Activated CD4-positive, alpha-beta T cell treated with anti-CD3 and anti-CD28 coated beads, Interleukin-2, amount 50 U/mL, for 4 hours (primary cell): ENCODE measurements around the gene USP19.

Experiments used
- DNase-seq, 2 experiments: peaks; one replicate each; pipeline ENCODE4 v3.0.0-alpha.2; 2020

Gene USP19

DNA sequence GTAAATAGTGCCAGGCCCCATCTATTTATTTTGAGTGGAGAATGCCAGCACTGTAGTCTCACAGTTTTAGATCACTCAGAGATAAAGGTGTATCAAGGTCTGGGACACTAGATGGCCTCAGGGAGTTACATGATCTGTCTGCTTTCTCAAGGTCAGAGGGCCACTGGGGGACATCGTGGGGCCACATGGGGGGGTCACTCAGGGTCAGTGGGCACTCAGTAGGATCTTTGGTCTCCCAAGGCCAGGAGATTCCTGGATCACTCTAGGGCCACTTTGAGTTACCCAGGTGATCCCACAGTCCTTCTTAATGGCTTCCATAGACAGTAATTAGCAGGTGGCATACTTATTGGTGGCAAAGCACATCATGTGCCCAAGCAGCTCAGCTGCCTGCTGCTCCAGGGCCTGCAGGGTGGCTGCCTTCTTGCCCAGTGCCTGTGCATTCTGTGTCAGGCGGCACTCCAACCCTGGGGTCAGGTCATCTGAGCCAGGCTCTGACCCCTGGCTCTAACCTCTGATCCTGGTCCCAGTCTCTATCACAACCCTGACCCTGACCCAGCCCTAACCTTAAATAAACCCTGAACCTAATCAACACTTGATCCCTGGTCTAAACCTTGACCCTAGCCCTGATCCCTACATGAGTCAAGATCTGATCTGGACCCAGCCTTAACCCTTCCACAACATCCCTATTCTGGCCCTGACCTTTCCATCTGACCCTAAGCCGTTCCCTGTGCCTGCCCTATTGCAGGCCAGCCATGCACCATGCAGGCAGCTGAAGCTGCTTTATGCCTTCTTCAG is 14.0 kb upstream of the USP19 start:
- no peak for DNase-seq

DNA sequence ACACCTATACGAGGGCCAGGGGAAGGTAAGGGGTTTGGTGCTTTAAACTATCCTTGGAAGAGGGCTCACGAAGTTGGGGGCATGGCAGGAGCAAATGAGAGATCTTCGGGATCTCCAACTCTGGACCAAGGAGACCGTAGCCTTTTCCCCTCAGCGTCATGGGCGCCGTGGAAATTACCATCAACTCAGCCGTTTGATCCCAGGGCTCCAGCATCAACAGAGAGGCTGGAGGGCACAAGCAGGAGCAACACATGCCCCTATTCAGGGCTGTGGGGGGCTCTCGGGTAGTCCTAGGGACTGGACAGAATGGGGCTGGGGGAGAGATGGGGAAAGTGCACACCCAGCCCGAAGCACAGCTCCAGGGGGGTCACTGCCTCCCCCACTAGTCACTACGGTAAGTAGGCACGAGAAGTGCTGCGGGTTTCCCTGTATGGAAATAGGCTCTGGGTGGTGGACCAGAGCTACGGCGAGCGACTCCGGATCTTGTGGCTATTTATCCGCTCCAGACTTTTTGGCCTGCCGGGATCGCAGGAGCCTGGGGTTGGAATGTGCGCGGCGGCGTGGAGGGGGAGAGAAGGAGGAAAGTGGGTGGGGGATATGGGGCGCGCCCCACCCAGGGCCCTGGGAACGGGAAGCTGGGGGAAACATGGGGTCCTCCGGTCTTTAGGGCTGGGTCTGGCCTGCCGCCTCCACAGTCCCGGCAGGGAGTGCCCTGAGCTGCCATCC is 12.8 kb upstream of the USP19 start:
- no peak for DNase-seq

DNA sequence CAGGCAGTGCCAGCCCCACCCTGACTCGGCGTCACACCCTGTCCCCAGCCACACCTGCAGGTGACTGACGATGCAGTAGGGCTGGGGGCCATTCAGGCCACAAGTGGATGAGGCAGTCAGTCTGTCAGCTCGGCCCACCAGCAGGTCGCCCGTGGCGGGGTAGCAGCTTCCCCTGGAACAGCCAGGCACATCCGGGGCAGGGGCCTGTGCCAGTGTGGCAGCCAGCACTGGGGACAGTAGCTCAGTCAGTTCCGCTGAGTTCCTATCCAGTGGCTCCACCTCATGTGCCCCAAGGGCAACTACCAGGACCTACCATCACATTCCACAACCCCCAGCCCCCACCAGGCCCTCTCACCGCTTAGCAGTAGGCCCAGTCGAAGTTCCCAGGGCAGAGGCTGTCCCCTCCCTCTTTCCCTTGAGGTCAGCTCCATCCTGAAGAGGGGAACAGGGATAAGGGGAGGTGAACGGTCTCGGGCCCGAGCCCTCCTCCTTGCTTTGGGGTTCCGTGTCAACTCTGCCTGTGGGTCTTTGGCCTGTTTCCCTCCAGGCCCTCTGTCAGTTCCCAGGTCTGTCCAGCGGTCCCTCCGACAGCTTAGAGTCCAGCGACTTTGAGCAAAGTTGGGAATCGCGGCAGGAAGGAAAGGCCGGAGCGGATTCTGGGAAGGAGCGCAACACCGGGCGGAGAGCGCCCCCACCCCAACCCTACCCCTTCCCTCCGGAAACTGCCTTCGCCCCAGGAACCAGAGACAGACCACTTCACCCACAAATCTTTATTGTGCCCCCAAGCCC is 12.0 kb upstream of the USP19 start, which contains the start of gene LAMB2:
LAMB2 (minus strand) TSS at position 614 of the 789 bp plus-strand sequence; CDS start at position 431, 183 bp downstream.
- no peak for DNase-seq

DNA sequence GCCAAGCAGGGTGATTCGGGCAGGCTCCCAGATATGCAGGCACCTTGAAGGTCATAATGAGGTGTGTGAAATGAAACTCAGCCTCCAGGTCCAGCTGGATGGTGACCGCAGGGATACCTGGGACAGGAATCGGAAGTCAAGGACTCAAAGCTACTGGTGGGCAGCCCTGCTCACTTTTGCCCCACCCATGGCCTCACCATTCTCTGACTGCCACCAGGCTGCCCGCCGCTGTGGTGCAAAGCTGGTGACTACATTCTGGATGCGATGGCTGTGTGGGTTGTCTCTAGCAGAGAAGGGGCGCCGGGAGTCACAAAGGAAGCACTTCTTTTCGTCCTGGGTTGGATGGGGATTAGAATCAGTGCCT is 11.4 kb upstream of the USP19 start:
- no peak for DNase-seq

DNA sequence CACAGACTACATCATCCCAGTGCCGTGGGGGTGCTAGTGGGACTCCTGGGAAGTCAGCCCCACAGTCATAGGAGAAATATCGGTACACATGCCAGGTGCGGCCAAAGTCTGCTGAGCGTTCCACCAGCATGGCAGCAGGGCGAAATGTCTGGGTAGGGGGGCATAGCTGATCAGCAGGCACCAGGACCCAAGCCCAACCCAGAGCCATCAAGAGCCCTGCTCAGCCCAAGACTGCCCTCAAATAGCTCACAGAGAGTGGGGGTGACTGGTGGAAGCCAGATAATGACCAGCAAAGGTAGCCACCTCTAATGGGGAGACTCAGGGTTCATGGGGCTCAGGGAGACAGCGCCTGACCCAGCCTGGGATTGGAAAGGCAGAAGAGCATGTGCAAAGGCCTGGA is 11.0 kb upstream of the USP19 start:
- no peak for DNase-seq

DNA sequence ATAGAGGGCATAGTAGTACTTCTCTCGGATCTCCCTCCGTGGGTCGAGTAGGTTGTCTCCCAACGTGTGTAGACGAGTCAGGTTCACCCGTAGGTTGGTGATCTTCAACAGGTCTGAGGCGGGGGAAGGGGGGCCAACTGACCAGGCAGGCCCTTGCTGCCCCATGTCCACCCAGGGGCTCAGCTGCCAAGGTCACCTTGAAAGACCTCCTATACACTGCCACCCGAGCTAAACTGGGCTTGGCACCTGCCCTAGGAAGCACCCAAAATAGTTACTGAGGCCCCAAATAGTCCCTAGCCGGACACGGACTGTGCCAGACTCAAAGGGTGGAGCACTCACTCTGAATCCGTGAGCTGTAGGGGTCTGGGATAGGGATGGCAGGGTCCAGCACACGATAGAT is 10.4 kb upstream of the USP19 start:
- DNase-seq: no peak

DNA sequence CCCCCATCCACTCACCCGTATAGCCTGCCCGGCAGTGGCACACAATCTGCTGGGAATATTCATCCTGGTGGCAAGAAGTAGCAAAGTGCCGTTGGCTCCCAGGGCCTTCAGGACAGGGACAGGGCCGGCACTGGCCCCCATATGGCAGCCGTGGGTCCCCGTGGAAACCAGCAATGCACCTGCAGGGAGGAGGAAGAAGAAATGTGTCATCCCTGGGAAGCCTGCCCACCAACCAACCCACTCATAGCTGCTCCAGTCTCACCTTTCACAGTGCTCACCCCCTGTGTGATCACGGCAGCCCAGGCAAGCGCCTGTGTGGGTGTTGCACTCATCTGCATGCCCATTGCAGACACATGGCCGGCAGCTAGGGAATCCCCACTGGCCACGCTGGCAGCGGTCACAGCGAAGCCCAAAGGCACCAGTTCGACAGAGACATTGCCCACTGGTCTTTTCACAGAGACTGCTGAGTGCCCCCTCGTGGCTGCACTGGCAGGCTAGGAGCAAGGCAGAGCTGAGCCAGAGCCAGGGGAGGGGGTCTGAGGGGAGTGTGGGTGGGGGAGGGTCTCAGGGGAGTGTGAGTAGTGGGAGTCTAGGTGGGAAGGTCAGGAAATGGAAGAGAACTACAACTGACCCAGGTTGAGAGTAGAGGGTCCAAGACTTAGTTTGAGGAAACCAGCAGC is 4.5 kb upstream of the USP19 start:
- no peak for DNase-seq

DNA sequence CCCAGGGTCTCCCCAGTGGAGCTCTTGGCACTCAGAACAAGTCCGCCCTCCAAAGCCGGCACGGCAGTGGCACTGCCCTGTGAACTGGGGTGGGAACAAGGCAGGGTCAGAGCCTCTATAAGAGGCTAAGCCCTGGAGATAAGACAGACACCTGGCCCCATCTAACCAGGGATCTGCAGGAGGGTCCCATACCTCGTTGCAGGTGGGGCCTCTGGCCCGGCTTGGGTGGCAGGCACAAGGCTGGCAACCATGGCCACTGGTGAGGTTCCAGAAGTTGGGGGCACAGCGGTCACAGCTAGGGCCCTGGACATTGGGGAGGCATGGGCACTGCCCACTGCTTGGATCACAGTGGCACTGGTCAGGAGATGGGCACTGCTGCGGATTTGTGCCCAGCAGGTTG is 3.6 kb upstream of the USP19 start:
- no peak for DNase-seq

DNA sequence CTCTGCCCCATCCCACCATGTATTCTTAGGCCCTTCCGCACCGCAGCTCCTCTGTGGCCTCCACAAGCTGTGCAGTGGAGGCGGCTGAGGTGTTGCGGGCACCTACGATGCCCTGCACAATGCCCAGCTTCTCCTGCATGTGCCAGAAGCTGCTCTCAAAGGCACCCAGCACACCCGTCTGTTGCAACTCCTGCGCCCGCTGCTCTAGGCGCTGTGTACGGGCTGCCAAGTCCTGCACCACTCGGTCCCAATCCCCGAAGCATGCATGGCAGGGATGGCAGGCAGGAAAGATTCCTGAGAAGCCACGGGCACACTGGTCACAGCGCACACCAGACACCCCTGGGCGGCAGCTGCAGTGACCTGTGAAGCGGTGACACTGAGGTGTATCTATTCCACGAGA is 3.1 kb upstream of the USP19 start:
- DNase-seq: no peak

DNA sequence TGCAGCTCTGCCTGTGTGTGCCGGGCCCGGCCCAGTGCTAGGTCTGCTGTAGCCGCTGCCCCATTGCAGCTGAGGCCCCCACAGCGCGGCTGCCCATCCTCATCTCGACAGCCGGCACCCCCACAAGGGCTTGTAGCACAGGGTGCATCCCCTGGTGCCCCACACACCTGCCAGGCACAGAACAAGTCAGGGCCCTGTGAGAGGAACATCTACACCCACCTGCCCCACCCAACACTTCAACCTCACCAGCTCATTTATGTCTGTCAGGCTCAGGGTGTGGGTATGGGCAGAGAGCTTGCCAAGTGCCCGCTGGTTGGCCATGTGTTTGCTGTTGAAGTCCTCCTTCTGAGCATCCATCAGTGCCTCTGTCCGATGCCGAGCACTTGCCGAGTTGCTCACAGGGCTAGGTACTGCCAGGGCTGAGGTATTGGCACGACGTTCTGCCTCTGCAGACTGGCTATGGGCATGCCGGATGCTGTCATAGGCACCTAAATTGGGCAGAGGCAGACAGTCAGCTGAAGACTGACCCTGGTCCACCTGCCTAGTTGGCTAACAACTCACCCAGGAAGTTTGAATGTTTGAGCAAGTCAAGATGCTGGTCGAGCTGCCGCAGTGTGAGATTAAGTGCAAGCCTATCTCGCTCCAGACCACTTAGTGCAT is 2.4 kb upstream of the USP19 start:
- no peak for DNase-seq

DNA sequence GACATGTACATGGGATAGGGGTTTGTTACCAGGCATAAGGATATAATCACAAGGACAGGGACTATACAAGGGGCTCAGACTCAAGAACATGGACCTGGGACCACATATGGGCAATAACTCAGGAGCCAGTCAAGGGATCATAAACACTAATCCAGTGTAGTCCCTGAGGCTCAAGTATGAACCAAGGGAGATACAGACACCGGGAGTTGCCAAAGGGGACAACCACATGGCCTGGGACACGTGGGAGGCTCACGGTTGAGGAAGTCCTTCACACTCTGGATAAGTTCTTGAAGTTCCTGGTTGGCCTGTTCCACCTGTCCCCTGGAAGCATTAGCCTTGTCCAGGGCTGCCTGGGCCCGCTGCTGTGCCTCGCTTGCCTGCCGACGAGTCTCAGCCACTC is 1.8 kb upstream of the USP19 start:
- DNase-seq: no peak

DNA sequence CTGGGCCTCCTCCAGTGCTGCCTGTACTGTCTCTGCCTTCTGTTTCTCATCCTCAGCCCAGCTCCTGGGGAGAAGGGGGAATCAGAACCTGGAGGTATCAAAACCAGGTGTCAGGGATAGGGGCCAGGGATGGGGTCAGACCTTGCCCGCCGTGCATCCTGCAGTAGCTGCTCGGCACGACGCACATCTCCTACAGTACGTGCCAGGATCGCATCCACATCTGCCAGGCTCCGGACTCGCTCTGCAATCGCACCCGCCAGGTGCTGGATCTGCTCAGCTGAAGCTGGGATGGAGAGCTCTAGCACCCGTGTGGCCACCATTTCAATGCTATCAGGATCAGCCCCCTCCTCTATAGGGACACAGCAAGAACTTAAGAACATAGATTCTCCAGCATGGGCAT is 1.4 kb upstream of the USP19 start:
- DNase-seq: no peak

DNA sequence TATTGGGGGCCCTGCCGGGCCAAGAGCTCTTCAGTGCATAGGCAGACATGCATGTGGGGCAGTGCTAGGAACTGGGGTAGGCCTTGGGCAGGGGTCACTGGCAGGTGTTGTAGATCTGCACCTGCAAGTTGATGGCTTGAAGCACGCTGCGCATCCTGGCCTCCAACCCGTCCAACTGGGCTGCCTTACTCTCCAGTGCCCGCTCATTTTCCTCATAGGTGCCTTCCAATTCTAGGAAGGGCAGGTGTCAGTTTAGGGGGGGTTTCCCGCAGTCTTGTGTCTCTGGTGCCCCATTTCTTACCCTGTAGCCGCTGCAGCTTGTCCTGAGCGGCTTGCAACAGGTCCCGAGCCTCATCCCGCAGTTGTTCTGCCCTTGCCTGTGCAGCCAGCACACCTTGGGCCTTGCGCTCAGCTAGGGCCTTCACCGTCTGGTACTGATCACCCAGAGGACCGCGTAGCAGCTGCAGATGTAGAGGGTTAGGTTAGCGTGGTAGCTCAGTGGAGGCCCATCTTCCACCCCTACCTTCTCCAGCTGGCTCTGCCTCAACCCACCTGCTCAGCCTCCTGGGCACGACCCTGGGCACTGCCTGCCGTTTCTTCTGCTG is 611 bp upstream of the USP19 start:
- DNase-seq: no peak

DNA sequence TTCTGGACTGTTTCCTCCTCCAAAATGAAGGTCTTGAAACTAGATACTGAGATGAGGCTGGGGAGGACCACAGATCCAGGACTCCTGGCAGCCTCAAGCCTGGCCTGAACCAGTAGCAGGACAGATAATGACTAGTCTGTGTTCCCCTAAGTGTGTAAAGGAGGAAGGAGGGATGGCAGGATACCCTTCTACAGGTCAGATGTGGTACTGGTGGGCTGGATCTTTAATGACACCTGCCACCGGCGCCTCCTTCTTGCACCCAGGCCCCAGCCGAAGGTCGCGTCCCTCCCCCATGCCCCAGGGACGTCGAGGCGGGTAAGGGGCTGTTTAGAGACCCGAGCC is 556 bp downstream of the USP19 start:
- DNase-seq: no peak

DNA sequence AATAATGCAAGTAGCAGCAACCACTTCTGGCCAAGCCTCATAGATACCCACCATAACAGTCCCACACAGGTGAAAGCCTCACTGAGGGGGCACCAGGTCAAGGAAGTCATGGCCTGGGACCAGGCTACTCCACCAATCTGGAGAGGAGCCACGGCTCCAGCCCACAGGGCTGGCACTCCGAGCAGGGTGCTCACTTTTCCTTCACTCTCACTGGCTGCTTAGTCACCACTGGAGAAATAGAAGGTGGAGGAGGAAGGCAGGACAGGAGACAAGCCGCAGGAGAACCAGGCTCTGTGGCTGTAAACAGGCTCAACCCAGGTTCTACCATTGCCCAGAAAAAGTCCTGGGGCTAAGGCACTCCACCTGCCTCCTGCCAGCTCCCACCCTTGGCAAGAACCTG is 1.2 kb downstream of the USP19 start:
- no peak for DNase-seq

DNA sequence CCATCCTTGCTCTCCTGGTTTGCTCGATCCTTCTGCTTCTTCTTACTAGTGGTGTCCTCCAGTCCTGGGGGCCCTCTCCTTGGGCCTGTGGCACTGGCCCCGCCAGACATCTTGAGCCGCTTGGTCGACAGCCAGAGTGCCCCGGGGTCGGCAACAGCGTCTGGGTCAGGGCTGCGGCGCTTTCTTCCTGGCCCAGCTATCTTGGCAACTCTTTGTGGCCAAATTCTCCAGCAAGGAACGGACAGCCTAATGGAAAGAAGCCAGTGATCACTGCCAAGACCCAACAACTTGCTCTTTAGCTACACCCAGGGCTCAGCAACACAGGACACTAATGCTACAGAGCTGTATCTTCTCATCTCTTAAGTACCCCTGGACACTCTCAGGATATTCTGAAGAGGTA is 1.6 kb downstream of the USP19 start:
- no peak for DNase-seq

DNA sequence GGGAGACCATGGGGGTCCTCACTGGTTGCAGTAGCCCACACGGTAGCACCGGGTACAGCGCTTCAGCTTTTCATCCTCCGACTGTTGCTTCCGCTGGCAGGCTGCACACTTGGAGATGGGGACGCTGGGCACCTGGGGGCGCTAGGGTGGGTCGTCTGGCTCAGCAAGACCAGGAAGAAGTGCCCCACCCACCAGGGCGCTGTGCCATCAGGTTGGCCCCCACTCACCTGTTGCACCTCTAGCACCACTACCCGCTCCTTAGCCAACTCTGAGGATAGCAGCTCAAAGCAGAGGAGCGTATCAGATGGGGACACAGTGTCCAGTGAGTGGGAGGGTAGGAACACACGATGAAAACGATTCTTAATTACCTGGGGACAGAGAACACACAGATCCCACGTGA is 8.4 kb downstream of the USP19 start:
- no peak for DNase-seq

DNA sequence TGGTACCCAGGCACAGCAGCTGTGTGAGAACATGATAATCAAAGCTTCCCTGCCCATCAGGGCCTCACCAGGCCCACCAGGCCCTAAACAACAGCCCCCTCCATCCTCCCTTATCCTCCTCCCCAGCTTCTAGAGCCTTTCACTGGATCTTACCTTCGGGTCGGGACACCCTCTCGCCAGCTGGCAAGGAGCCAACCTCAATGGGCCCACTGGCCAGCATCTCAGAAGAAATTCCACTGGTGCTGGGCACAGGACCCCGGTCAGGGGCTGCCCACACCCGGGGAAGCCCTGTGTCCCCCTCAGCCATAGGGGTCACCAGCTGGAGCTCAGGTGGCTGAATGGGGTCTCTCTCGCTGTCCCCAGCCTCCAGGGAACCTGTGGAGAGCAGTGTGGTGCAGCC is 9.3 kb downstream of the USP19 start:
- DNase-seq: no peak

DNA sequence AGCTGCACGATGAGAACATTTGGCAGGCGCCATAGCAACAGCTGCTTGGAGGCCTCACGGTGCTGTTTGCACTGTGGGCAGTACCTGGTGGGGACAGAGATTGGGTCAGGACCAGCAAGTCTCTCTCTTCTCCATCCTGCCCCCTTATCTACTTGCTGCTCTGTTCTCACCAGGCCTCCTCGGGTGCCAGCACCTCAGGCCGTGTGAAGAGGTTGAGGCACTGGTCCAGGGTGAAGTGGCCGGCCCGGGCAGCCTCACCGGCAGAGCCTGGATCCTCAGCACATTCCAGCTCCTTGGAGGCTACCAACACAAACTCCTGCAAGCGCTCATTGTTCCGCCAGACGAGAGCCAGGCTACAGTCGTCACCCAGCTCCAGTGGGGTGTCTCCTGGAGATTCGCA is 9.8 kb downstream of the USP19 start:
- no peak for DNase-seq

DNA sequence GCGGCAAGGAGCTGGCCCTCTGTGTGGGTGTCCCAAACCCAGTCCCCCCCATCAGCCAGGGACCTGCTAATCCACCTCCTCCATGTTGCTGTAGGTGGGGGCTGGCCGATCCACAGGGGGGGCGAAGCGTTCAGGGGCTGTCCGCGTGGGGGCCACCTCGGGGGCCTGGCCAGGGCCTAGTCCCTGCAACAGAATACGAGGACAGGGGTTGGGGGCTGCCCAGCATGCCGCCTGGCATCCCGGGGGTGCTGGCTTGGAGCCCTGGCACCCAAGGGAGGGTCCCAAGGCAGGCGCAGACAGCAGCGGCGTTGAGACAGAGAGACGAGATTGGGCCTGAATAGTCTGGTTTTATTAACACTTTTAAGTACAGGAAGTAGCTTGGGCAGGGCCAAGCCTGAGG is 12.3 kb downstream of the USP19 start:
- DNase-seq: no peak

DNA sequence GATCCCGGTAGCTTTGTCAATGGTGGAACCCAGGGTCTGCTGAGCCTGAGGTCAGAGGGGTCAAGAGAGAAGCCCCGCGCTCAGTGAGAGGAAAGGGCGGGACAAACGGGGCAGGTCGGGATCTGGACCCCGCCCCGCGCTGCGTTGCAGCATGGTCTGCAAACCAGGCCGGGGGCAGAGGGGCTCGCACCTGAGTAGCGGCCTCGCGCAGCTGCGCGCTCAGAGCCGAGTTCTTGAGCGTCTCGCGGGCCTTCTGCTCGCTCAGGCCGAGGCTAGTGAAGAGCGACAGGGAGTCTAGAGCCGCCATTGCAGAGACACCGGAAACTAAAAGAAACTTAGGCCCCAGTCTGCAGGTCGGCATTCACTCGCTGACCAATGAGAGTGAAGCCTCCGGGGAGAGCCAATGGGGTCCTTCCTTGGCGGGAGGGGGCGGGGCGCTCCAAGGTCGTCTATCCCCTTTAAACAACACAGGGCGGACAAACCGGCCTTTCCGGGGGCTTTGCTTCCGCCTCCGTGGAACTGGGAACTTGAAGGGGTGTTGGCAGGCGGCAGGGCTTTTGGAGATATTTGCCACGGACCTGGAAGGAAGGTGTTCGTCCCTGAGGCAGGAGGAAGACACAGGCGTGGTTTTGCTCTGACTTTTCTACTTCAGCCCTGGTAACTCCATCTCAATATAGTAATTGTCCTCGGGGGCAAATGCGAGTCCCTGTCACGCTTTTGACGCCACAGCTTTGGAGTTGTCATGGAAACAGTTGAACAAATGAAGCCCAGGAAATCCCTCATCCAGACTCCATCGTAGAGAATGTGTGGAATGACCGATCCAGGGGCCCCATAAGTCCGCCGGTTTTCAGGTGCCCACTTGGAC is 16.0 kb downstream of the USP19 start, which contains the start of gene QARS1:
QARS1 (minus strand) TSS at position 331 of the 865 bp plus-strand sequence; CDS start at position 307, 24 bp downstream.
- DNase-seq: peak; percentile 82
